KMS-11 (cell line): ENCODE measurements around the gene SCAANT1.

Experiments
- H2AFZ ChIP-seq: fragments of 200-600 bp; sonication (generic); 2 replicates; pipeline ENCODE4 v1.6.1; 2016; ENCODE audit warnings: antibody characterized with exemption, mixed run types, low read depth
- H3K27ac ChIP-seq: fragments of 200-600 bp; sonication (generic); 2 replicates; pipeline ENCODE4 v1.6.1; 2016; ENCODE audit warnings: mild to moderate bottlenecking, mixed run types
- H3K27me3 ChIP-seq: fragments of 200-600 bp; sonication (generic); 2 replicates; pipeline ENCODE4 v1.6.1; 2017; ENCODE audit warnings: mild to moderate bottlenecking, low read depth, mixed run types, moderate library complexity; ENCODE audit not compliant: insufficient read depth
- H3K36me3 ChIP-seq: fragments of 200-600 bp; sonication (generic); 2 replicates; pipeline ENCODE4 v1.6.1; 2017; ENCODE audit warnings: mild to moderate bottlenecking, mixed run types; ENCODE audit not compliant: insufficient read depth
- H3K4me1 ChIP-seq: fragments of 200-600 bp; sonication (generic); 2 replicates; pipeline ENCODE4 v1.6.1; 2016; ENCODE audit warnings: mild to moderate bottlenecking, low read depth, mixed run types; ENCODE audit not compliant: poor library complexity, severe bottlenecking
- H3K4me2 ChIP-seq: fragments of 200-600 bp; sonication (generic); 2 replicates; pipeline ENCODE4 v1.7.0; 2016; ENCODE audit warnings: mild to moderate bottlenecking, mixed run types
- H3K4me3 ChIP-seq: fragments of 200-600 bp; sonication (generic); IDR thresholded peaks from 2 replicates; pipeline ENCODE4 v1.6.1; 2017; ENCODE audit warnings: low read depth, low read length, mixed read lengths; ENCODE audit not compliant: insufficient read depth
- H3K79me2 ChIP-seq: fragments of 200-600 bp; sonication (generic); 2 replicates; pipeline ENCODE4 v1.6.1; 2016; ENCODE audit warnings: low read depth, mixed run types; ENCODE audit not compliant: insufficient read depth
- H3K9ac ChIP-seq: fragments of 200-600 bp; sonication (generic); 2 replicates; pipeline ENCODE4 v1.6.1; 2016; ENCODE audit warnings: mild to moderate bottlenecking, mixed run types
- H4K20me1 ChIP-seq: fragments of 200-600 bp; sonication (generic); 2 replicates; pipeline ENCODE4 v1.6.1; 2016; ENCODE audit warnings: mild to moderate bottlenecking, mixed run types; ENCODE audit not compliant: insufficient read depth
- TF ChIP-seq, protein P1 (sequence below): fragments of 200-600 bp; sonication (generic); conservative IDR thresholded peaks from 2 replicates; pipeline ENCODE4 v1.6.1; 2017; ENCODE audit warnings: low read depth, mild to moderate bottlenecking, antibody characterized with exemption, low read length, moderate library complexity, mixed read lengths

The SCAANT1 gene

DNA sequence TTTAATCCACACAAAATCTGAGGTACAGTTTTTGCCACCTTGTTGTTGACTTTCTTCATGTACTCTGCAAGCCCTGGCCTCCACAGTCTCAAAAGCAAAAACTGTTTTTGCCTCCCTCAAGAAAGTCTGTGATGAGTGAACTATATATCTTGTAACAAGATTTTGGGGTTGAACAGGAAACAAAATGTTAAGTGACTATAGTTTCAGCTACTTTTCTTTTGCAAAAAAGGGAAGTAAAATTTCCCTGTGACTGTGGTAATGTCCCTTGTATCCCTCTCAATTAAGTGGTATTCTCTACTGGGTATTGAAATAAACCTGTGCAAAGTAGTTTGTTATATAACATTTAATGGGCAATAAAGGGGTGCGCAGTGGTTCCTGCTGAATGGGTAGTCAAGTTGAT is 21.3 kb upstream of the SCAANT1 start:
- Histone ChIP-seq H3K36me3 (no peaks in the 10 kb centered on the region), H3K79me2 (peaks cover 12% of the 10 kb centered on the region; the same call in 1 of the 2 replicates), H3K9ac (no peak overlapping the region), H3K4me2 (no peak overlapping the region), H3K27me3 (no peaks in the 10 kb centered on the region), H2AFZ (no peak overlapping the region), H4K20me1 (0 out of 2 replicates have a peak, but pooled peaks cover 10% of the 10 kb centered on the region), H3K4me1 (peaks cover 38% of the 10 kb centered on the region), H3K4me3 (no peak overlapping the region), H3K27ac (no peak overlapping the region)
- TF ChIP-seq, protein P1, sequence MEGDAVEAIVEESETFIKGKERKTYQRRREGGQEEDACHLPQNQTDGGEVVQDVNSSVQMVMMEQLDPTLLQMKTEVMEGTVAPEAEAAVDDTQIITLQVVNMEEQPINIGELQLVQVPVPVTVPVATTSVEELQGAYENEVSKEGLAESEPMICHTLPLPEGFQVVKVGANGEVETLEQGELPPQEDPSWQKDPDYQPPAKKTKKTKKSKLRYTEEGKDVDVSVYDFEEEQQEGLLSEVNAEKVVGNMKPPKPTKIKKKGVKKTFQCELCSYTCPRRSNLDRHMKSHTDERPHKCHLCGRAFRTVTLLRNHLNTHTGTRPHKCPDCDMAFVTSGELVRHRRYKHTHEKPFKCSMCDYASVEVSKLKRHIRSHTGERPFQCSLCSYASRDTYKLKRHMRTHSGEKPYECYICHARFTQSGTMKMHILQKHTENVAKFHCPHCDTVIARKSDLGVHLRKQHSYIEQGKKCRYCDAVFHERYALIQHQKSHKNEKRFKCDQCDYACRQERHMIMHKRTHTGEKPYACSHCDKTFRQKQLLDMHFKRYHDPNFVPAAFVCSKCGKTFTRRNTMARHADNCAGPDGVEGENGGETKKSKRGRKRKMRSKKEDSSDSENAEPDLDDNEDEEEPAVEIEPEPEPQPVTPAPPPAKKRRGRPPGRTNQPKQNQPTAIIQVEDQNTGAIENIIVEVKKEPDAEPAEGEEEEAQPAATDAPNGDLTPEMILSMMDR: no peak

DNA sequence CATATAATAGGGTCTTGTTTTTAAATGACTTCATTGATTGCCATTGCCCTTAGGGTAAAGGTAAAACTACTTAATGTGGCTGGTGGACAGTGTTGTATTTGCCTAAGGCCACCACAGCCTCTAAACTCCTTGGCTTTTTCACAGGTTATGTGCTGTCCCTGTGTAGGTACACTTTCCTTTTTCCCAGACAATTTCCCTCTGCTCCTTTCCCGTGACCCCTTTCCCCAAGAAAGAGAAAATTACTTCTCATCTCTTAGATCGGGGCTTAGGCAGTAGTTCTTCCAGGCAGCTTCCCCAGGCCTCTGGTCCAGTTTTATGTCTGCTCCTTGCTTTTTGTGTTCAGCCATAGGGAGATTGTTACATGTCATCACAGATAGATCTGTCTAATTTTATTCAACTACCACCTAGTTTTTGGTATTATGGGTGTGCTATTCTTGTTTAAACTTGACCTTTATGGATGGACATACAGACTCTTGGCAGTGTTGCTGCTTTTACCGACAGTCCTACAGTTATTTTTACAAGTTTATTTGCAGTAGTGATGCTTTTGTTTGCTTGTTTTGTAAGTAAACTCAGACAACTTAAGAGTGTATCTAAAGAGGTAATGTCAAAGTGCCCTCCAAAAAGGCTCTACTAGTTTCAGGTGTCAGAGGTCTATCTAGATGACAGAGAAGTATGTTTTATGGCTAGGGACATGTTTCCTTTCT is 20.5 kb upstream of the SCAANT1 start:
- H3K27me3 ChIP-seq: no peaks in the 10 kb centered on the region
- H3K9ac ChIP-seq: no peak overlapping the region
- H3K4me1 ChIP-seq: peaks cover 30% of the 10 kb centered on the region
- H2AFZ ChIP-seq: no peak overlapping the region
- H3K27ac ChIP-seq: no peak overlapping the region
- H3K4me2 ChIP-seq: no peak overlapping the region
- H4K20me1 ChIP-seq: 0 out of 2 replicates have a peak, but pooled peaks cover 4% of the 10 kb centered on the region
- peaks cover 12% of the 10 kb centered on the region; the same call in 1 of the 2 replicates for H3K79me2 ChIP-seq
- TF ChIP-seq, protein P1: no peak
- no peaks in the 10 kb centered on the region for H3K36me3 ChIP-seq
- H3K4me3 ChIP-seq: no peak overlapping the region

DNA sequence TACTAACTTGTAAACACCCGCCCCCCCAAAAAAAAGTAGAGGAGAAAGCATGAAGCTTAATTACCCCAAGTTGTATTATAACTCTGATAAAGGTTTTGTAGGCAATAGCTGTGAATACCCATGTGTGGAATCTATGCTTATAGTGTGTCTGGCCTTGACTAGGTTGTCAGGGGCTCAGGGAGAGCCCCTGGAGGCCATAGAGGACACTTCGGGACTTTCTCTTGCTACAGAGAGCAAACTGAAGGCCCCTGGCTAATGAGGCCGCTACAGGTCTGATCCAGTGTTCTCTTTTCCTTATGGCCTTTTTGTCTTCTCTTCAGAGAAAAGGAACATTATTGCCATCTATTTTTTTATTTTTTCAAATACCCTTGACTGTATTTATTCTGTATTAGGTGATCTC is 19.1 kb upstream of the SCAANT1 start:
- H3K4me3 ChIP-seq: no peak overlapping the region
- no peak overlapping the region for H3K27ac ChIP-seq
- peaks cover 18% of the 10 kb centered on the region for H3K4me1 ChIP-seq
- H2AFZ ChIP-seq: no peak overlapping the region
- H3K27me3 ChIP-seq: no peaks in the 10 kb centered on the region
- H3K36me3 ChIP-seq: no peaks in the 10 kb centered on the region
- H3K4me2 ChIP-seq: no peak overlapping the region
- H3K79me2 ChIP-seq: peaks cover 12% of the 10 kb centered on the region; the same call in 1 of the 2 replicates
- H4K20me1 ChIP-seq: no peaks in the 10 kb centered on the region
- no peak overlapping the region for H3K9ac ChIP-seq
- TF ChIP-seq, protein P1: no peak

DNA sequence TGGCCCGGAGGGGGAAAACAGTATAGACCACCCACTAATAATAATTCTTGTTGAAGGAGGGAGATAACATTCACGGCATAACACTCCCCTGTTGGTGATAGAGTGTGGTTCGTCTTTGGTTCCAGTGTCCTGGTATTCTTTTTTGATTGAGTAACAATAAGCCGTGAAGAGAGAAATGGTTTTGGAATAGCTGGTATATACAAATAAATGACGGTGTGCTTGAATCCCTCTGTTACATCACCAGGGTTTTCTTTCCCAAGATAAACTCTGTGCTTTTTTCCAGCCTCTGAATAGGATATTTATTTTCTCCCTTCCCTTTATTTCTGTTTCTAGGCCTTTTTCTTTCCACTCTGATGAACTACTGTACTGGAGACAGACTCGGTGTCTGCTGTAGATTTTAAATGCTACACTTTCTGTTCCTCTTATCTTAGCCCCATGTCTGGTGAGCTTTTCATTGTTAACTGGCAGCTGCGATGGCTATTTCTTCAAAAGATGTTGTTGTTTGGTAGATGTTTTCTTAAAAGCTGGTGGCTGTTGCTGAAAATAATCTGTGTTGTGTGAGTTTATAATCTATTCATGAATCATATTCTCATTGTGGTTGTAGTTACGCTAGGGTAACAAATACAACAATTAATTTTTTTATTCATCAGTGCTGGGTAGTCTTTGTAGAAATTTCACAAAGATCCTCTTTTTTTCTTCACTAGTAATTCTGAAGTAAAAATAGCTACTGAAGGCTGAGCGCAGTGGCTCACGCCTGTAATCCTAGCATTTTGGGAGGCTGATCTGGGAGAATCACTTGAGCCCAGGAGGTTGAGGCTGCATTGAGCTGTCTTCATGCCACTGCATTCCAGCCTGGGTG is 15.5 kb upstream of the SCAANT1 start:
- TF ChIP-seq, protein P1: no peak
- Histone ChIP-seq H3K4me1 (peaks cover 5% of the 10 kb centered on the region), H3K79me2 (peaks cover 20% of the 10 kb centered on the region; the same call in 1 of the 2 replicates), H3K27me3 (no peaks in the 10 kb centered on the region), H4K20me1 (no peaks in the 10 kb centered on the region), H3K9ac (no peak overlapping the region), H2AFZ (no peak overlapping the region), H3K4me3 (no peak overlapping the region), H3K4me2 (no peak overlapping the region), H3K36me3 (no peaks in the 10 kb centered on the region), H3K27ac (no peak overlapping the region)
